HG02759 (cell line): Measurements from ENCODE around the gene CDC14A.

ENCODE experiments used
- ATAC-seq: cut with Tn5 transposase; IDR thresholded peaks from one replicate; pipeline ENCODE4 v1.9.1; 2021; ENCODE audit warnings: mild to moderate bottlenecking, moderate library complexity; ENCODE audit not compliant: unreplicated experiment

CDC14A gene

GRCh38 chr1:100478816-100479215, 126.5 kb downstream of the CDC14A start:
- ATAC-seq = no peak

- no peak for ATAC-seq
Observed at GRCh38 chr1:100479620-100480338, 127.5 kb downstream of the CDC14A start.

GRCh38 chr1:100481303-100481702, 129.0 kb downstream of the CDC14A start:
- ATAC-seq = no peak

- no peak for ATAC-seq
Observed at GRCh38 chr1:100482167-100482566, 129.9 kb downstream of the CDC14A start.

GRCh38 chr1:100482748-100483147, 130.4 kb downstream of the CDC14A start:
- ATAC-seq = no peak

- ATAC-seq = no peak
Observed at GRCh38 chr1:100483230-100483629, 130.9 kb downstream of the CDC14A start.

- no peak for ATAC-seq
Observed at GRCh38 chr1:100485855-100486258, 133.6 kb downstream of the CDC14A start.

- no peak for ATAC-seq
Observed at GRCh38 chr1:100494393-100495084, 142.2 kb downstream of the CDC14A start.

GRCh38 chr1:100496896-100497295, 144.6 kb downstream of the CDC14A start:
- no peak for ATAC-seq

- no peak for ATAC-seq
Observed at GRCh38 chr1:100497796-100498195, 145.5 kb downstream of the CDC14A start.

GRCh38 chr1:100499194-100499811, 147.0 kb downstream of the CDC14A start:
- ATAC-seq = no peak

GRCh38 chr1:100502052-100502792, 149.9 kb downstream of the CDC14A start:
- ATAC-seq = no peak

- ATAC-seq = no peak
Observed at GRCh38 chr1:100506217-100506616, 153.9 kb downstream of the CDC14A start.

GRCh38 chr1:100510451-100510850, 158.1 kb downstream of the CDC14A start:
- no peak for ATAC-seq

GRCh38 chr1:100511058-100511457, 158.8 kb downstream of the CDC14A start:
- no peak for ATAC-seq

GRCh38 chr1:100511773-100512172, 159.5 kb downstream of the CDC14A start:
- no peak for ATAC-seq

GRCh38 chr1:100512803-100513352, 160.6 kb downstream of the CDC14A start:
- ATAC-seq = no peak

GRCh38 chr1:100516857-100517256, 164.6 kb downstream of the CDC14A start:
- ATAC-seq = no peak

- no peak for ATAC-seq
Observed at GRCh38 chr1:100517515-100517914, 165.2 kb downstream of the CDC14A start.

- ATAC-seq = no peak
Observed at GRCh38 chr1:100518023-100518422, 165.7 kb downstream of the CDC14A start.

GRCh38 chr1:100523038-100523652, 170.8 kb downstream of the CDC14A start:
- ATAC-seq = peak; percentile 94
